Left lobe of liver (tissue), 2 donors: Measurements from ENCODE around the gene SPDL1. TPM values are rescaled to one million over a fixed set of nuclear protein-coding genes. Genes with fewer than 3 reads are reported as not detected.

Experiments
- ATAC-seq: fragments of 200-7000 bp; cut with Tn5 transposase; one replicate; pipeline ENCODE4 v1.9.1; 2020; ENCODE audit warnings: mild to moderate bottlenecking, moderate library complexity
- DNase-seq: peaks from one replicate; pipeline ENCODE4 v3.0.0-alpha.2; 2020; ENCODE audit warnings: low spot score
- total RNA-seq: library from RNA; stranded (reverse); gene quantifications from one replicate; pipeline ENCODE4 v1.2.1, GENCODE V29; 2021
- donor health status: DM: no; HTN: no; CAD: no; lungs with moderate emphysema.
- donor health status: DM: no; HTN: yes; CAD: no.

The SPDL1 gene
- total RNA-seq, 1 donor from 2014 or later, result 1.8 TPM

- ATAC-seq (no peak), DNase-seq (no peak)
Observed at GRCh38 chr5:169628892-169629291, 45.3 kb downstream of the SPDL1 start.

GRCh38 chr5:169629847-169630548 lies 46.4 kb downstream of the SPDL1 start:
- DNase-seq, result no peak
- ATAC-seq, result no peak

DNA sequence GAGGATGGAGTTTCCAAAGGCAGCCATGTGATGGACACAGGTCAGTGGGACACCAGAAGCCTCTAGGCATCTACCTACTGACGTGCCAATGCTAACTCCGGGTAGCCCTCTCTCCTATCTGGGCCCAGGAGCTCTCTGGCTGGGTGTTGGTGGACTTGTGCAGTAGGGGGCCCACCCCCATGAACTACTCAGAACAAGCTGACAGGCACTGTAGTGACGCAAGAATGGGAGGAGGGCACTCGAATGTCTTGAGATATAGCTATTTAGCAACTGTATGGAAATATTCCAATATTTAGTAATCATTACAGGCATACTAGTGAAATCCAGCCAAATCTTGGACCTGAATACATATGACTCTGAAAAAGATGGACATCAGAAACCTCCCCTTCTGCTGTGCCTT lies 47.8 kb downstream of the SPDL1 start:
- no peak for ATAC-seq
- no peak for DNase-seq

- ATAC-seq, result no peak
- DNase-seq, result no peak
Observed at GRCh38 chr5:169632946-169633345, 49.4 kb downstream of the SPDL1 start.

GRCh38 chr5:169634606-169635005 lies 51.0 kb downstream of the SPDL1 start:
- no peak for ATAC-seq
- no peak for DNase-seq

DNA sequence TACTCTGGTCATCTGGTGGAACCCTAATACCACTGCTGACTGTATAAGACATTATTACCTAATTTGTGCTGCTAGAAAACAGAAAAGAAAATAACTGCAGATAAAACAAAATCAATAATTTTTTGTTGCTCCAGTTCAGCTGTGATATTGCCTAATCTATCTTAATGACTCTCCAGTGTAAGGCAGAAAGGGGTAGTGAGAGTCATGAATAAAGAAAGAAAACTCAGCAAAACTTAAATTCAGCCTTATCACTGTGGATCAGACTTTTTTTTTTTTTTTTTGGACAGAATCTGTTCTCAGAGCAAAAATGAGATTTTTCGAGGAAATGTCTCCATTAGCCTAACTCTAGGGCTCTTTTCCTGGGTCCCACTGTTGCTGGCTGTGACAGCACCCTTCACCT lies 52.4 kb downstream of the SPDL1 start:
- ATAC-seq (peak; percentile 26), DNase-seq (no peak)

DNA sequence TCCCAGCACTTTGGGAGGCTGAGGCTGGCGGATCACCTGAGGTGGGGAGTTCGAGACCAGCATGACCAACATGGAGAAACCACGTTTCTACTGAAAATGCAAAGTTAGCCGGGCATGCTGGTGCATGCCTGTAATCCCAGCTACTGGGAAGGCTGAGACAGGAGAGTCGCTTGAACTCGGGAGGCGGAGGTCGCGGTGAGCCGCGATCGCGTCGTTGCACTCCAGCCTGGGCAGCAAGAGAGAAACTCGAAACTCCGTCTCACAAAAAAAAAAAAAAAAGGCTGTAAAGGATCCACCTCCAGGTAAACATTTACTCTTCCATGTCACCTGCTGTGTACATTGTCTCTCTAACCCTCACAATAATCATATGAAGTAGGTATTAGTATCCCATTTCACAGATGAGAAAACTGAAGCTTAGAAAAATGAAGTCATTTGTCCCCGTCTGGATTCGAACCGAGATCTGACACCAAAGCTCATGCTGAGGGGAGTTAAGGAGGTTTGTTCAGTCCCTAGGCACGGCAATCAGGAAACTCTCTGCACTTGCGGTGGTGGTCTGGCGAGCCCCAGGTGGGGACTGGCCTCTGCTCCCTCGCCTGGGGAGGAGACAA lies 53.0 kb downstream of the SPDL1 start:
- ATAC-seq (no peak), DNase-seq (no peak)

GRCh38 chr5:169637085-169637548 lies 53.5 kb downstream of the SPDL1 start, which contains the start of gene DOCK2:
TSS of gene DOCK2 (plus strand) at chr5:169637275. CDS start at chr5:169637327, 52 bp downstream.
- DNase-seq, result peak; percentile 53
- peak; percentile 76 for ATAC-seq

DNA sequence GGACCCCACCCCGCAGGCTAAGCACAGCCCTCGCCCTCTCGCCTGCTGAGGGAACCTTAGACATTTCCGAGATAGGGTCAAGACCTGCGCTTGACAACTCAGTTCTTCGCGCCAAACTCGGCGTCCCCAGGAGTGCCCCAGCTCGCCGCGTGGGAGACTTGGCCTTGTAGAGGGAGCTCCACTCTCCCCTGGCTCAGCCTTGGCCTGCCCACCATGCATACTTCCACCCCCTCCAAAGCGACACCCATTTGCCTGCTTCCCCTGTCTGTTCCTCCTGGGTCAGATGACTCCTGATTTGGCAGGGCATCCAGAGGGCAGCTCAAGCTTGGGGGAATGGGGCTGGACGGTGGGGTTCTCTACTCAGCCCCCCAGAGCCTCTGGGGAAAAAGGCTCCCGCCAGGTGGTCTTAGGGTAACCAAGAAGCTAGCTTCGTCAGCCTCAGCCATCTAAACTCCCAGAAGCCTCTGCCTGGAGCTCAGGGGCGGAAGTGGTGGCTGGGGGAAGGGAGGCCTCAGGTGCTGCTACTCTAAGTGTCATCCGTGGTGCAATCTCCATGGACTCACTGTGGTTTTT lies 54.1 kb downstream of the SPDL1 start:
- ATAC-seq, result peak; percentile 53

GRCh38 chr5:169641253-169641652 lies 57.7 kb downstream of the SPDL1 start:
- ATAC-seq (no peak), DNase-seq (no peak)

More for the DNA sequence above, 54.1 kb downstream of the SPDL1 start:
- DNase-seq, result no peak

GRCh38 chr5:169646856-169647255 lies 63.3 kb downstream of the SPDL1 start:
- DNase-seq (no peak), ATAC-seq (no peak)

- DNase-seq (no peak), ATAC-seq (peak; percentile 48)
Observed at GRCh38 chr5:169647566-169647965, 64.0 kb downstream of the SPDL1 start.

DNA sequence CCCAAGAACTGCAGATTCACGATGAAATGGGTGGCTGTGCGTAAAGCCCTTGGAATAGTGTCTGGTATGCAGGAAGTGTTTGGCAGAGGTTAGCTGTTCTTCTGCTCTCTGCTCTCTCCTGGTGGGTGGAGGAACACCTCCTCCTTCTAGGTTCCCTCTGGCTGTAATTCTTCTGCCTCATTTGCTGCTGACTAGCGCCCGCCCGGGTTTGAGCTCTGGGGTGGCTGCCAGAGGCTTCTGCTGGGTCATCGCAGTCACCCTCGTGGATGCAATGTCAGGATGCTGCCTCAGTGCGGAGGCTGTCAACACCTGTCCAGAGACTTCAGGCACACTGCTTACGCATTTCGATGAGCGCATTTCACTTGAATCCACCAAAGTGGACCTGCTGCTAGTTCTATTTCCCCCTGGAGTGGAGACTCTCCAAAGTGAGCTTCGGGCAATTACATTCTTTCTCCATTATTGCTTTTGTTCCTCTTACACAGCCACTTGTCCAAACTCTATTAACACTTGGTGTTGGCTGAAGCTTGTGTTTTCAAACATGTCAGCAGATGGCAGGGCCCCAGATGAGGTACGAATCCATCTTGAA lies 65.2 kb downstream of the SPDL1 start:
- DNase-seq (no peak), ATAC-seq (peak; percentile 19)

DNA sequence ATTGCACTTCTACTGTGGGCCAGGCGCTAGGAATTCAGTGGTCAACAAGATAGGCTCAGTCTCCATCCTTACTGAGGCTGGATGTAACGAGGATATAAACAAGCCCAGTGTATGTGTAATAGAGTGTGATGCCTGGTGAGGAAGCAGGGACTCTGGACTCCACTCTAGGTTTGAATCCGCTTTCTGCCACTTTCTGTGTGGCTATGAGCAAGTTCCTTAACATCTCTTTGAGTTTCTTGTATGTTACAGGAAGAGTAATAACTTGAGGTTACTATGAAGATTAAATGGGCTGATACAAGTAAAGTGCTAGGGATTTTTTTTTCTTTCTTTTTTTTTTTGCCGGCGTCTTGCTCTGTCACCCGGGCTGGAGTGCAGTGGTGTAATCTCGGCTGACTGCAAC lies 65.9 kb downstream of the SPDL1 start:
- no peak for ATAC-seq
- DNase-seq, result no peak

DNA sequence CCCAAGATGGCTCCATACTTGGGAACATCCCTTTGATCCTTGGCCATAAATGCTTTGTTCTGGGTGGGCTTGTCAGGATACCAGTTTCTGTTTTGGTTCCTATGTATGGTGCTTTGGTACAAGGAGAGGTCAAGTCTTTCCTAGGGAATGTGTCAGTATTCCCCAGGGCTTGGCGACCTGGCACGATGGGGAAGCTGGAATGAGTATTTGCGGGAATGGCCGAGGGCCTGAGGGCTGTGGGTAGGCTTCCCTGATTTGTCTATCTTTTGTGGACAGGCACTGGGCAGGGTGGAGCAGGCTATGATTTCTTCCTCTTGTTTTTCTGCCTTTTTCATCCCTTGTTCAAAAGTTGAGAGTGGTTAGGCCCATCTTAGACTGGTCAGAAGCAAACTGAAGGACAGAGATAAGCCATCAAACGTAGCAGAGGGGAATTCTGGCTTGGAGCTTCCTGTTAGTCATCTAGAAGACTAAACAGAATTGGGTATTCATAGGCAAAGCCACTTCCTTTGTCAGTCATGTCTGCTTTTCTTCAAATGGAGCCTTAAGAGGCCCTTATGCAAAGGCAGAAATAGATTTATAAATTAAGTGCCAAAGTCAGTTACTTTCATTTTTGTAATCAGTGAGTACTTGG lies 67.2 kb downstream of the SPDL1 start:
- DNase-seq, result no peak
- ATAC-seq, result no peak

DNA sequence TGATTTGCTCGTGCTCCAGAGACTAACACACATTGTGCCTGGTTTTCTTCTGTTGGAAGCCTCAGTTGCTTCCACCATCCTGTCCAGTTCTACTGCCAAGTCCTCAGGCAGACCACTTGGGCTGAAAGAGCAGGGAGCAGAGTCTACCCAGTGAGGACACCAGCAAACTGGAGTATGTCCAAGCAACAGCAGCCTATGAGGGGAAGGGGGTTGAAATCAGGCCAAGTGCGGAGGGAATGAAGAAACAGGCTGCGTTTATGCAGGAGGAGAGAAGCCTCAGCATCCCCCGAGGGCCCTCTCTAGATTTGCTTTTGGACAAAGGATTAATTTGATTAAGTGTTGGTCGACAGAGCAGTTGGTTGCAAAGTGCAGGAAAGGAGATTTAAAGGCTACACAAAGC lies 68.0 kb downstream of the SPDL1 start:
- ATAC-seq, result no peak
- no peak for DNase-seq

- peak; percentile 77 for ATAC-seq
- DNase-seq, result peak; percentile 58
Observed at GRCh38 chr5:169652057-169652456, 68.5 kb downstream of the SPDL1 start.

DNA sequence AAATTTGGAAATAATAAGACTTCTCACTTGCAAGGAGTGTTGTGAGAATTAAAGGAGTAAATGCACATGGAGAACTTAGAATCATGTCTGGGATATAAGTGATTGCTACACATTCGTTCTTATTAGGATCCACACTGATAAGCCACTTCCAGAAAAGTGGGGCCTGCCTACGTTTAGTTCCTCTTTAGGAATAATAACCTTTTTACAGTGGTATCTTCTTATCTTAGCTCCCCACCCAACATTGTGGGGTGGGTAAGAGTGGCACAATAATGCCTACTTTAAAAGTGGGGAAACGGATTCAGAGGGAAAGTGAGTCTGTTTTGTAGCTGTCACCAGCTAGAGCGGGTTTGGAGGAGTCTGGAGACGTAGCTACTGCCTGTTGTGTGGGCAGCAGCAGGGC lies 69.5 kb downstream of the SPDL1 start:
- ATAC-seq, result no peak
- no peak for DNase-seq
